Measurements from ENCODE around the gene PDE2A. TPM values are rescaled to one million over a fixed set of nuclear protein-coding genes. Genes with fewer than 3 reads are reported as not detected.

The PDE2A gene
- polyA plus RNA-seq, 2 of the 4 experiments (the other 2 are of a cell fraction) = 0.62 to 1.5 TPM

DNA sequence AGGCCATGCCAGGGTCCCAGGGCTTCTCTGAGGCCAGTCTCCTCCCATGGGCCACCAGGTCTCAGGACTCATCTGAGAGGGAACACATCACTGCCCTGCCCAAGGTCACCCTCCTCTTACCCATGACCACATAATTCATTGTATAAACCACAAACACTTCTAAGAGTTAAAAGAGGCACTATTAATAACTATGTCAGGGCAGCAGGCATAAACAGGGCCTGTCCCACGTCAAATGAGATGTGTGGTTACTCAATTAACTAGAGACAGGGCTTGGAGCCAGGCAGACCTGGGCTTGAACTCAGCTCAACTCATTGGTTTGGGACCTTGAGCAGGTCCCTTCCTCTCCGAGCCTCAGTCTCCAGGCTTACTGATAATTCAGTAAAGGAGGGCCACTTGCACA is 44.9 kb upstream of the PDE2A start (continued):
- no peak for TF ChIP-seq REST (IDR thresholded peaks at IDR 0.05)
- no peak for TF ChIP-seq FOSB (CRISPR knock-in tag; IDR thresholded peaks at IDR 0.05)
- TF ChIP-seq CEBPB (IDR thresholded peaks at IDR 0.05) = no peak
- TF ChIP-seq JUN (IDR thresholded peaks at IDR 0.05) = no peak
- TF ChIP-seq, protein P1, sequence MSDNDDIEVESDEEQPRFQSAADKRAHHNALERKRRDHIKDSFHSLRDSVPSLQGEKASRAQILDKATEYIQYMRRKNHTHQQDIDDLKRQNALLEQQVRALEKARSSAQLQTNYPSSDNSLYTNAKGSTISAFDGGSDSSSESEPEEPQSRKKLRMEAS (IDR thresholded peaks at IDR 0.05) = no peak

GRCh38 chr11:72718101-72718501 is 43.9 kb upstream of the PDE2A start:
- TF ChIP-seq ZSCAN20 (CRISPR knock-in tag; IDR thresholded peaks at IDR 0.05) = no peak
- TF ChIP-seq, protein P2, sequence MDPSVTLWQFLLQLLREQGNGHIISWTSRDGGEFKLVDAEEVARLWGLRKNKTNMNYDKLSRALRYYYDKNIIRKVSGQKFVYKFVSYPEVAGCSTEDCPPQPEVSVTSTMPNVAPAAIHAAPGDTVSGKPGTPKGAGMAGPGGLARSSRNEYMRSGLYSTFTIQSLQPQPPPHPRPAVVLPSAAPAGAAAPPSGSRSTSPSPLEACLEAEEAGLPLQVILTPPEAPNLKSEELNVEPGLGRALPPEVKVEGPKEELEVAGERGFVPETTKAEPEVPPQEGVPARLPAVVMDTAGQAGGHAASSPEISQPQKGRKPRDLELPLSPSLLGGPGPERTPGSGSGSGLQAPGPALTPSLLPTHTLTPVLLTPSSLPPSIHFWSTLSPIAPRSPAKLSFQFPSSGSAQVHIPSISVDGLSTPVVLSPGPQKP (IDR thresholded peaks at IDR 0.05; ENCODE audit: low read depth, low read length) = no peak
- TF ChIP-seq CBX8 (IDR thresholded peaks at IDR 0.05) = no peak
- no peak for TF ChIP-seq SMC3 (IDR thresholded peaks at IDR 0.05)
- TF ChIP-seq EP300 (IDR thresholded peaks at IDR 0.05) = no peak
- no peak for TF ChIP-seq NR3C1 (IDR thresholded peaks at IDR 0.05)
- no peak for TF ChIP-seq E2F6 (IDR thresholded peaks at IDR 0.05; ENCODE audit: borderline replicate concordance, low read depth)
- TF ChIP-seq TP53 (CRISPR knock-in tag; IDR thresholded peaks at IDR 0.05) = no peak
- TF ChIP-seq EHF (CRISPR knock-in tag; IDR thresholded peaks at IDR 0.05) = no peak
- TF ChIP-seq, protein P3, sequence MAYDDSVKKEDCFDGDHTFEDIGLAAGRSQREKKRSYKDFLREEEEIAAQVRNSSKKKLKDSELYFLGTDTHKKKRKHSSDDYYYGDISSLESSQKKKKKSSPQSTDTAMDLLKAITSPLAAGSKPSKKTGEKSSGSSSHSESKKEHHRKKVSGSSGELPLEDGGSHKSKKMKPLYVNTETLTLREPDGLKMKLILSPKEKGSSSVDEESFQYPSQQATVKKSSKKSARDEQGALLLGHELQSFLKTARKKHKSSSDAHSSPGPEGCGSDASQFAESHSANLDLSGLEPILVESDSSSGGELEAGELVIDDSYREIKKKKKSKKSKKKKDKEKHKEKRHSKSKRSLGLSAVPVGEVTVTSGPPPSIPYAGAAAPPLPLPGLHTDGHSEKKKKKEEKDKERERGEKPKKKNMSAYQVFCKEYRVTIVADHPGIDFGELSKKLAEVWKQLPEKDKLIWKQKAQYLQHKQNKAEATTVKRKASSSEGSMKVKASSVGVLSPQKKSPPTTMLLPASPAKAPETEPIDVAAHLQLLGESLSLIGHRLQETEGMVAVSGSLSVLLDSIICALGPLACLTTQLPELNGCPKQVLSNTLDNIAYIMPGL (CRISPR knock-in tag; IDR thresholded peaks at IDR 0.05; ENCODE audit: borderline replicate concordance) = no peak
- no peak for TF ChIP-seq PHF8 (IDR thresholded peaks at IDR 0.05; ENCODE audit: borderline replicate concordance, low read depth)
- Histone ChIP-seq H3K4me1 (peaks cover 24% of the 10 kb centered on the region), H3K27ac (no peak overlapping the region), H3K4me3 (no peak overlapping the region), H3K9me3 (no peaks in the 10 kb centered on the region), H3K4me2 (no peak overlapping the region)
- ATAC-seq = no peak
- no peak for DNase-seq (ENCODE audit: low read depth in 1 of 2, low spot score in 1 of 2)
- no peak for FAIRE-seq
- 93% methylated on average over 9 of the region's 9 CpGs for WGBS (ENCODE audit: missing lambda C conversion rate)
- POLR2A ChIA-PET = no interaction called here
- CTCF ChIA-PET = interaction anchor here (0.6 to 5.8 kb wide), 8 partner anchors 9 to 461 kb away, joined by 3 to 25 read pairs (median 5); partner anchors contain the start of gene STARD10

DNA sequence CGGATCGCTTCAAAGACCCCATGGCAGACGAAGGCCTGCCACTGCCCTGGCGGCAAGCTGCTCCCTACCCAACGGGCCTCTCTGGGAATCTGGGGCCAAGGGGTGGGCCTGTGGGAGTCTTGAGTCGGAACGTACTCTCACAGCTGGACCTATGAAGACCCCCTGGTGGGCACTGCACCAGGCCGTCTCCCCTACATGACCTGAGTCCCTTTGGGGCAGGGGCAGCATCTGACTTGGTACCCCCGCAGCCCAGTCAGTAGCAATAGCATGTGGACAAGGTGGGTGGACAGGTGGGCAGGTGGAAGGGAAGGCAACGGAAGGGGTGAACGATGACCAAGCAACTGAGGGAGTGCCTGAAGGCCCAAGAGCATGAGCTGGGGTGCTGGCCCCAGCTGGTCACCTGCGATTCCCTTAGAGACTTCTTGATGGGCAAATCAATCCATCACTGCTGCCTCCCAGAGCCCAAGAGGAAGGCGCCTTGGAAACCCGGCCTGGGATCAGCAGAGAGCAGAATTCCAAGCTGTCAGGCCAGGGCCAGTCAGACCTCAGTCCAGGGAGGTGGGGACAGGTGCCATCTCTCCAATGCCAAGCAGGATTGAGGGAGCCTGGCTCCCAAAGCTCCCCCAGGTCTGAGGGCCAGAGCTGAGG is 42.7 kb upstream of the PDE2A start:
- Histone ChIP-seq H3K27ac (no peak overlapping the region), H3K4me2 (no peak overlapping the region), H3K4me3 (no peak overlapping the region), H3K4me1 (peaks cover 17% of the 10 kb centered on the region; the same call in 2 of the 3 replicates), H3K9me3 (no peaks in the 10 kb centered on the region)
- ChIA-PET CTCF (interaction anchor here (0.7 to 5.8 kb wide), 15 partner anchors 8 to 618 kb away, joined by 3 to 25 read pairs (median 5); partner anchors contain the start of gene STARD10), POLR2A (no interaction called here)
- no peak for TF ChIP-seq FOSL2 (IDR thresholded peaks at IDR 0.05)
- no peak for TF ChIP-seq FOSL2 (CRISPR knock-in tag; IDR thresholded peaks at IDR 0.05)
- TF ChIP-seq E2F6 (IDR thresholded peaks at IDR 0.05; ENCODE audit: borderline replicate concordance, low read depth) = no peak
- TF ChIP-seq JUNB (IDR thresholded peaks at IDR 0.05) = no peak
- no peak for TF ChIP-seq ZSCAN20 (CRISPR knock-in tag; IDR thresholded peaks at IDR 0.05)
- TF ChIP-seq, protein P3 (CRISPR knock-in tag; IDR thresholded peaks at IDR 0.05; ENCODE audit: borderline replicate concordance) = no peak
- no peak for TF ChIP-seq ZNF302 (CRISPR knock-in tag; IDR thresholded peaks at IDR 0.05)
- no peak for TF ChIP-seq SREBF2 (IDR thresholded peaks at IDR 0.05)
- TF ChIP-seq RFX5 (IDR thresholded peaks at IDR 0.05) = no peak
- TF ChIP-seq RCOR1 (IDR thresholded peaks at IDR 0.05; ENCODE audit: low read depth, low read length) = no peak
- TF ChIP-seq, protein P1 (IDR thresholded peaks at IDR 0.05) = no peak
- no peak for TF ChIP-seq RNF2 (IDR thresholded peaks at IDR 0.05; ENCODE audit: borderline replicate concordance, low read depth)
- TF ChIP-seq POLR2A (IDR thresholded peaks at IDR 0.05; ENCODE audit: low read length) = no peak
- no peak for FAIRE-seq
- ATAC-seq = no peak
- DNase-seq (ENCODE audit: low read depth in 1 of 2, low spot score in 1 of 2) = no peak
- 83% methylated on average over 13 of the region's 14 CpGs for WGBS (ENCODE audit: missing lambda C conversion rate)

Measured in A549 (cell line).